GM18508 (cell line): Measurements from ENCODE around the gene ST7.
"Not testable (repeated sequence)": the region's sequence is repeated elsewhere in the genome, so short reads cannot be mapped to it uniquely, and the experiment has no call there.

Experiments
- ATAC-seq: cut with Tn5 transposase; IDR thresholded peaks from one replicate; pipeline ENCODE4 v1.9.1; 2021; ENCODE audit warnings: moderate number of reproducible peaks; ENCODE audit not compliant: insufficient read depth, unreplicated experiment

ST7 gene

GRCh38 chr7:116953372-116953905 lies at the start of gene ST7:
Gene ST7 (plus strand): TSS chr7:116953501. CDS start chr7:116953541, 40 bp downstream.
- no peak for ATAC-seq

- ATAC-seq: no peak
Measured at GRCh38 chr7:116906391-116906790, 46.9 kb upstream of the ST7 start.

DNA sequence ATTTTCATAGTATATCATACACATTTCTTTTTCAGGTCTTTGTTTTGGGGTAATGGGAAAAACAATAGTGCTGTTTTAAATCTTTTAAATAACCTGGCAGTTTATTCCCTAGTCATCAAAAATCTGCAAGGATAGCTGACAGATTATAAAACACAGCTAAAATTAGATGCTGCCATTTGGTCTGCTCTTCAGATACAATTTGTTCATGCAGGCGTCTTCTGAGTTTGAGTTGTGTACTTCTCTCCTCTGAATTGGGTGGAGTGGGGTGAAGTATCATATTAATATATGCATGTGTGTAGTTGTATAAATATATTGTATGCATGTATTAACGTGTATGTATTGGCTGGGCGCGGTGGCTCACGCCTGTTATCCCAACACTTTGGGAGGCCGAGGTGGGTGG lies 42.9 kb upstream of the ST7 start:
- no peak for ATAC-seq

GRCh38 chr7:116911801-116912200 lies 41.5 kb upstream of the ST7 start:
- ATAC-seq: no peak

DNA sequence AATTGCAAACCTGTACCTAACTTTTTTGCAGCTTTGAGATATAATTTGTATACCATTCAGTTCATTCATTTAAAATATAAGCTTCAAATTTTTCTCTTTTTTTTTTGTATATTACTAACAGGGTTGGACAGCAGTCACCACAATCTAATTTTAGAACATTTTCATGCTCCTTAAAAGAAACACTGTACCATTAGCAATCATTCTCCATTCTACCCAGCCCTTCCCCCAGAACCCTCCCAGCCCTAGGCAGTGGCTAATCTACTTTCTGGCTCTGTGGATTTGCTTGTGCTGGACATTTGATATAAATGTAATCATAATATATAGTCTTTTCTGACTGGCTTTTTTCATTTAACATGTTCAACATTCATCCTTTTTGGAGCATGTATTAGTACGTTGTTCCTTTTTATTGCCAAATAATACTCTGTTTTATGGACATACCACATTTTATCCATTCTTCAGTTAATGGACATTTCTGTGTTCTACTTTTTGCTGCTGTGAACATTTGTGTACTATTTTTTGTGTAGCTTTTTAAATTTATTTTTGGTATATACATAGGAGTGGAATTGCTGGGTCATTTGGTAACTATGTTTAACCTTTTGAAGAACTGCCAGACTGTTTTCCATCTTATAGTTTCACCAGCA lies 40.9 kb upstream of the ST7 start:
- no peak for ATAC-seq

DNA sequence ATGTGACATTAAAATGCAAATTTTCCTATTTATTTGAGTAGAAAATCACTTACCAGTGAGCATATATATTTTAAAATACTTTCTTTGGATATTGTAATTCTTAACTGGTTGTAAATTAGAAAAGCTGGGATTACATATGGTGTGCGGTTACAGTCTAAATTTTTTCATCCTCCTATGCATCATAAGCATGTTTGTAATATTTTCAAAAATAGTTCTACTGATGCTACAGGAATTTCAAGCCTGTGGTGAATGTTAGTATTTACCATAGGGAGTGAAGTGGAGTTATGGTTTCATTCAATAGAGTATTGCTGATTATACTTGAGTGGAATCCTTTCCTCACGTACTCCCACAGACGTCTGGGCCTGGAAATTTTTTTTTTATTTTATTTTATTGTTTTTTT lies 34.6 kb upstream of the ST7 start:
- no peak for ATAC-seq

DNA sequence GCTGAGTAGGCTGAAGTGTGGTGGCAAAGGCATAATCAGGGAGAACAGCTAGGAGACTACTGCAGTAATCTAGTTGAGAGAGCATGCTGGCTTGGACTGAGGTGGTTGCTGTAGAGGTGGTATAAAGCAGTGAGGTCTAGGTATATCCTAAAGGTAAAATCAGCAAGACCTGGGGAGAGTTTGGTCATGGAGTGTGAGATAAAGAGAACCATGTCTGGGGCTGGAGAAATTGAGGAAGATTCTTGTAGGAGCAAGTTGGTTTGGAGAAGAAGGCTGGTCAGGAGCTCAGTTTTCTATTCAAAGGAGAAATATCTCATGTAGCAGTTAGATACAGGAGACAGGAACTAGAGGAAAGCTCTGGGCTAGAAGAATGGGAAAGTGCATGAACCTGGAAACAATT lies 32.9 kb upstream of the ST7 start:
- no peak for ATAC-seq

DNA sequence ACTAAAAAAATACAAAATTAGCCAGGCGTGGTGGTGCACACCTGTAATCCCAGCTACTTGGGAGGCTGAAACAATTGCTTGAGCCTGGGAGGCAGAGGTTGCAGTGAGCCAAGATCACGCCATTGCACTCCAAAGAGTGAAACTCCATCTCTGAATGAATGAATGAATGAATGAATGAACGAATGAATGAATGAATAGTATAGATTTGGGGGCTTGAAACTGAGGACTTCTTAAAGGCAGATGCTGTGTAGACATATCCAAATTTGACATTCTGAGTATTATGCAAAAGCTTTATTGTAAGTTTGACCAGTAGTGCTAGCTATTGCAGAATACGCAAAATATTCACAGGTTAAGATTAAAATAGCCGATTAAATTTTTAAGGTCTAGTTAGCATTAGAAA lies 30.8 kb upstream of the ST7 start:
- ATAC-seq: no peak

- ATAC-seq: no peak
Measured at GRCh38 chr7:116924741-116925140, 28.6 kb upstream of the ST7 start.

DNA sequence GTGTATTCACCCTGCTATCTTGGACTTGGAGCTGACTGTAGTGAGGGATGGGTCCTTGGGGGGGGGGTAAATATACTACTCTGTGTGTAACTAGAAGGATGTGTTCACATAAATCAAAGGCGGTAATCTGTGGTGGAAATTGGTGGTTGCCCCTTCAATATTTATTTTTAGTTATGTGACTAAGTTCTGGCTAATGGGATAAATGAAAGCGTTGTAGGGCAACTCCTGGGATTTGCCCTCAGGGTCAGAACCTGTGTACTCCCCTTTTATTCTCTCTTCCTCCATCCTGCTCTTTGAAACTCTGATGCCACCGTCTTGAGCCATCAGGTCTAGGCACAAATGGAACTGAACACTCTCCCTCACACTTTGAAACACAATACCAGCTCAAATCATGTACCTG lies 24.3 kb upstream of the ST7 start:
- ATAC-seq: no peak

DNA sequence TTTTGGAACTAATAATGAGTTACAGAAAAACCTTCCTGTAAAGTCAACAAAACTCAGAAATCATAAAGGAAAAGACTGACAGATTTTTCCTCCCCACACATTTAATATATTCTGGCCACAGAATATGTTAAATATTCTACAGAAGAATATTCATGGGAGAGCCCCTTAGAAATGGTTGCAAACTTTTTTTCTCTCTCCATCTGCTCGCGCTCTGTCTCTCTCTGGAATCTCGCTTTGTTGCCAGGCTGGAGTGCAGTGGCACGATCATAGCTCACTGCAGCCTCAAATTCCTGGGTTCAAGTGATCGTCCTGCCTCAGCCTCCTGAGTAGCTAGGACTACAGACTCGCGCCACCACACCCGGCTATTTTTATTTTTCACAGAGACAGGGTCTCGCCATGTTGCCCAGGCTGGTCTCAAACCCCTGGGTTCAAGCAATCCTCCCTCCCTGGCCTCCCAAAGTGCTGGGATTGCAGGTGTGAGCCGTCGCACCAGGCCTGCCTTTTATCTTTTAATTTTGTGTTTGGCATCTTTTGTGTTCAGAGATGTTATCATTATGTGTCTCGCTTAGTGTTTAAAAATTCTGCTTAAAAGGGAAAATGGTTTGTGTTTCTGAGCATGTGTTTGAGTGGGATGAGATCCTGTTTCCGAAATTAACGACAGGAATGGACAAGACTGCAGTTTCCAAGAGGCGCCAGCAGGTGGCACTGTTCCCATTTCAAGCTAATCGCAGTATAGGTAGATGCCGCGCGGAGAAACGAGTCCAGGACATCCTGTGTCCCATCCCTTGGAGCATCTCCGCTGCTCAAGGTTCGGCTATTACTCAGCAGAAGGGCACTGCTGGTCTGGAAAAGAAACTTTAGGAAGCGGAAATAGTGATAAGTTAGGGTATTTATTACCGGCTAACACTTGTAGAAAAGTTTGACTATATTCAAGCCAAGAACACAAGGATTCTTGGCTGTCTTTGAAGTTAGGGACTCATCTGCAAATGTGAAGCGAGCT lies 23.1 kb upstream of the ST7 start:
- ATAC-seq: no peak

GRCh38 chr7:116932566-116932965 lies 20.7 kb upstream of the ST7 start:
- no peak for ATAC-seq

DNA sequence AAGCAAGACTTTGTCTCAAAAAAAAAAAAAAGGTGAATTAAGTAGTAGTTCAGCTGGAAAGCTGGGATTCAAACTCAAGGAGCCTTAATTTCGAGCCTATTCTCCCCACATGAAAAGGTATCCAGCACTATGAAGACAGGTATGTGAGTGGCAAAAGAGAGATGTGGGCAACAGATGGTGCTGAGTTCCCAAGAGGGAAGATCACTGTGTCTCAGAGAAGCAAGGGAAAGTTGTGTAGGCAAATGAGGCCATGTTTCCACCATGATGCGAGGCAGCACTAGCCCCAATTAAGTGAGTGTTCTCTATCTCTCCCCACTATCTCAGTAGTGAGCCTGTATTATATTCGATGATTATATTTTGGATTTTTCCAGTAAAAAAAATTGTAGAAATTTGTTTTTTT lies 19.8 kb upstream of the ST7 start:
- ATAC-seq: no peak

- no peak for ATAC-seq
Measured at GRCh38 chr7:116934580-116934979, 18.7 kb upstream of the ST7 start.

DNA sequence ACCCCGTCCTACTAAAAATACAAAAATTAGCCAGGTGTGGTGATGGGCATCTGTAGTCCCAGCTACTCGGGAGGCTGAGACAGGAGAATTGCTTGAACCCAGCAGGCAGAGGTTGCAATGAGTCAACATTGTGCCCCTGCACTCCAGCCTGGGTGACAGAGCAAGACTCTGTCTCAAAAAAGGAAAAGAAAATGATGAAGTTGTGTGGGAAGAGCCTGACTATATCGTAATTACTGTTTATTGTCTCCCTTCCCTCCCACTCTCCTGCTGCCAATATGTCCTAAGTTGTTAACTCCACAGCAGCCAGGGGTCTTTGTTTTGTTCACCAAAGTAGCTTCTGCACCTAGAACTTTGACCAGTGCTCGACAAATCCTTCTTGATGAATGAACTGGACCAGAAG lies 16.5 kb upstream of the ST7 start:
- ATAC-seq: not testable (repeated sequence)

GRCh38 chr7:116938678-116939077 lies 14.6 kb upstream of the ST7 start:
- ATAC-seq: no peak

GRCh38 chr7:116940689-116941370 lies 12.5 kb upstream of the ST7 start:
- ATAC-seq: no peak

DNA sequence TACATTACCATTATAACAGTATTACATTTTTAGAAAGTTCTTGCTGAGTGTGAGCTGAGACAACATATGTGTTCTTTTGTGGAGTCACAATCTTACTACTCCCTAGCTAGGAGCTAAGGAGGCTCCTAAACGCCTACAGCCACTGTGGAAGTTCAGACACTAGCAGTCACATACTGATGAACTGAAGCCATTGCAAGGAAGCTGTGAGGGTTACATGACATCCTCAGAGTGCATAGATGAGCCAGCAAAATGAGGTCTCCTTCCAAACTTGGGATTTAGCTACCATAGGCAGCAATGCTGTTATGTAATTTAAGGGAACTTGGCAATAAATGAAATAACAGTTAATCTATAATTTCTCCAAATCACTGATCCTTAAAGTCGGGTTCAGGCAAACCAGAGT lies 10.8 kb upstream of the ST7 start:
- no peak for ATAC-seq

- no peak for ATAC-seq
Measured at GRCh38 chr7:116948934-116949333, 4.4 kb upstream of the ST7 start.

- no peak for ATAC-seq
Measured at GRCh38 chr7:116949941-116950801, 3.1 kb upstream of the ST7 start.
